ENCODE measurements around the gene SERINC5. TPM values are rescaled to one million over a fixed set of nuclear protein-coding genes. Genes with fewer than 3 reads are reported as not detected.
"Not testable (repeated sequence)": the region's sequence is repeated elsewhere in the genome, so short reads cannot be mapped to it uniquely, and the experiment has no call there.

The SERINC5 gene
- total RNA-seq, 2 experiments from 2014 or later, result 115 to 123 TPM

DNA sequence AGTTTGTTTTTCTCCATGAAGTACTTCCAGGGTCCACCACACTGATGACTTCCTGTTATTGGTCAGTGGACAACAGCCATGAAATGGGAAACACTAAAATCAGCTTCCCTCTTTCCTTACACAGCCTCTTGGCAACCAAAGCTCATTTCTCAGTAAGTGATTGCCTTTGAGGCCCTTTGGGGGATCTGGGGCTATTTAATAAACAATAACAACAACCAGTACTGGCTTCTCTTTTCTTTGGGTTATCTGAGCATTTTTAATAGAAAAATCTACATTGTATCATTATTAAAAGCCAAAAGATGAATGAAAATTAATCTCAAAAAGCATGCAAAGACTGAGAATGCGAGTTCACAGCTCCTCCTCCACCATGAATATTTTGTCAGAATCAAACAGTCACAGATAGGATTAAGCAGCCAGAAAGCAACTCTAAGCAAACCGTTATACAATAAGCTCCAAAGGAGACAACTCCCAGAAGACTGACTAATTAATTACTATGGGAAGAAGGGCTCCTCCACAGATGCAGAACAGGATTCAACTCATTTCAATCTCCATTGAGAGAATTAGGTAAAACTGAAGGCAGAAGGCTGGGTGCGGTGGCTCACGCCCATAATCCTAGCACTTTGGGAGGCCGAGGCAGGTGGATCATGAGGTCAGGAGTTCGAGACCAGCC, 68.3 kb downstream of the SERINC5 start:
- DNase-seq (no peak), ATAC-seq (ENCODE audit: poor library complexity) (no peak)
- Mint-ChIP-seq H3K4me3 (peak overlapping the region; percentile 83), H3K36me3 (ENCODE audit: low read depth) (peaks cover 44% of the 10 kb centered on the region), H3K4me1 (ENCODE audit: low read depth) (peaks cover 93% of the 10 kb centered on the region), H3K9me3 (no peaks in the 10 kb centered on the region), H3K27me3 (no peaks in the 10 kb centered on the region), H3K27ac (peak overlapping the region; percentile 94)
- POLR2A ChIA-PET, result interaction anchor here (0.6 to 12.3 kb wide), 14 partner anchors 8 to 82 kb away, joined by 3 to 120 read pairs (median 5); partner anchors contain the start of gene SERINC5
- TF ChIP-seq, protein P1, sequence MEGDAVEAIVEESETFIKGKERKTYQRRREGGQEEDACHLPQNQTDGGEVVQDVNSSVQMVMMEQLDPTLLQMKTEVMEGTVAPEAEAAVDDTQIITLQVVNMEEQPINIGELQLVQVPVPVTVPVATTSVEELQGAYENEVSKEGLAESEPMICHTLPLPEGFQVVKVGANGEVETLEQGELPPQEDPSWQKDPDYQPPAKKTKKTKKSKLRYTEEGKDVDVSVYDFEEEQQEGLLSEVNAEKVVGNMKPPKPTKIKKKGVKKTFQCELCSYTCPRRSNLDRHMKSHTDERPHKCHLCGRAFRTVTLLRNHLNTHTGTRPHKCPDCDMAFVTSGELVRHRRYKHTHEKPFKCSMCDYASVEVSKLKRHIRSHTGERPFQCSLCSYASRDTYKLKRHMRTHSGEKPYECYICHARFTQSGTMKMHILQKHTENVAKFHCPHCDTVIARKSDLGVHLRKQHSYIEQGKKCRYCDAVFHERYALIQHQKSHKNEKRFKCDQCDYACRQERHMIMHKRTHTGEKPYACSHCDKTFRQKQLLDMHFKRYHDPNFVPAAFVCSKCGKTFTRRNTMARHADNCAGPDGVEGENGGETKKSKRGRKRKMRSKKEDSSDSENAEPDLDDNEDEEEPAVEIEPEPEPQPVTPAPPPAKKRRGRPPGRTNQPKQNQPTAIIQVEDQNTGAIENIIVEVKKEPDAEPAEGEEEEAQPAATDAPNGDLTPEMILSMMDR (IDR thresholded peaks at IDR 0.05), result no peak
- CTCF ChIA-PET, result interaction anchor here (0.5 to 1.3 kb wide), 3 partner anchors 11 to 87 kb away, joined by 3 to 4 read pairs (median 3); no protein-coding TSS in a partner anchor
- no peaks in the 10 kb centered on the region for H3K27me3 ChIP-seq (ENCODE audit: control insufficient read depth in 1 of 2, insufficient read depth in 2 of 2, low read length in 2 of 2)
- peaks cover 97% of the 10 kb centered on the region for H3K4me1 ChIP-seq (ENCODE audit: insufficient read depth, low read length)
- H3K27ac ChIP-seq (ENCODE audit: low read depth in 1 of 2, low read length in 2 of 2), result peak overlapping the region; percentile 46 to 78
- no peak overlapping the region for H3K4me3 ChIP-seq (ENCODE audit: low read length)
- no peaks in the 10 kb centered on the region for H3K9me3 ChIP-seq (ENCODE audit: control insufficient read depth in 1 of 2, insufficient read depth in 1 of 2, low read length in 2 of 2)
- intact Hi-C loops (cut with DNase I, micrococcal nuclease), result no loop called here
- no peaks in the 10 kb centered on the region for H3K36me3 ChIP-seq (ENCODE audit: insufficient read depth, low read length)

DNA sequence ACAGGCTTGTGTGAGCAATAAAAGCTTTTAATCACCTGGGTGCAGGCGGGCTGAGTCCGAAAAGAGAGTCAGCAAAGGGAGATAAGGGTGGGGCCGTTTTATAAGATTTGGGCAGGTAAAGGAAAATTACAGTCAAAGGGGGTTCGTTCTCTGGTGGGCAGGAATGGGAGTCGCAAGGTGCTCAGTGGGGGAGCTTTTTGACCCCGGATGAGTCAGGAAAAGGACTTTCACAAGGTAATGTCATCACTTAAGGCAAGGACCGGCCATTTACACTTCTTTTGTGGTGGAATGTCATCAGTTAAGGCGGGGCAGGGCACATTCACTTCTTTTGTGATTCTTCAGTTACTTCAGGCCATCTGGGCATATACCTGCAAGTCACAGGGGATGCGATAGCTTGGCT, 70.3 kb downstream of the SERINC5 start:
- POLR2A ChIA-PET, result interaction anchor here (1.1 to 12.3 kb wide), 7 partner anchors 7 to 84 kb away, joined by 3 to 120 read pairs (median 7); partner anchors contain the start of gene SERINC5
- H3K36me3 Mint-ChIP-seq (ENCODE audit: low read depth), result peaks cover 54% of the 10 kb centered on the region
- H3K27me3 ChIP-seq (ENCODE audit: control insufficient read depth in 1 of 2, insufficient read depth in 2 of 2, low read length in 2 of 2); H3K36me3 ChIP-seq (ENCODE audit: insufficient read depth, low read length); DNase-seq; H3K9me3 Mint-ChIP-seq; H3K9me3 ChIP-seq (ENCODE audit: control insufficient read depth in 1 of 2, insufficient read depth in 1 of 2, low read length in 2 of 2); H3K27me3 Mint-ChIP-seq; H3K4me3 ChIP-seq (ENCODE audit: low read length); intact Hi-C loops (cut with DNase I, micrococcal nuclease); ATAC-seq (ENCODE audit: poor library complexity): not testable (repeated sequence)
- H3K4me3 Mint-ChIP-seq, result peak overlapping the region; percentile 67
- H3K4me1 ChIP-seq (ENCODE audit: insufficient read depth, low read length), result peaks cover 97% of the 10 kb centered on the region
- peaks cover 94% of the 10 kb centered on the region for H3K4me1 Mint-ChIP-seq (ENCODE audit: low read depth)
- H3K27ac ChIP-seq (ENCODE audit: low read depth in 1 of 2, low read length in 2 of 2), result peak overlapping the region; percentile 70 to 77
- CTCF ChIA-PET, result interaction anchor here (1.6 kb wide), 1 partner anchor 20 kb away, joined by 3 read pairs; no protein-coding TSS in a partner anchor
- peak overlapping the region; percentile 94 for H3K27ac Mint-ChIP-seq

DNA sequence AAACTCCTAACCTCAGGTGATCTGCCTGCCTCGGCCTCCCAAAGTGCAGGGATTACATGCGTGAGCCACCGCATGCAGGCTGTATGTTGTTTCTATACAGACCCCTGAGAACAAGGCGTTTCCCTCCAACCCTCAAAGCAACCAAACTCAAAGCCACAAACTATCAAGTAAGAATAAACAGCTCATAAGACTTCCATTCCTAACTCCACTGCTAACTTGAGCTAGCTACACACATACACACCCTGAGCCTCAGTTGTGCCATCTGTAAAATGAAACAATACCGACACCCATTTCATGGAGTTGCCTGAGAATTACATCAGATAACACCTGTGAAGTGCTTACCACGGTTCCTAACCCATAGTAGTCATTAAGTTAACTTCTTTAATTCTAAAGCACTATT, 70.8 kb downstream of the SERINC5 start:
- Histone ChIP-seq H3K4me1 (ENCODE audit: insufficient read depth, low read length) (peaks cover 96% of the 10 kb centered on the region), H3K27me3 (ENCODE audit: control insufficient read depth in 1 of 2, insufficient read depth in 2 of 2, low read length in 2 of 2) (no peaks in the 10 kb centered on the region), H3K36me3 (ENCODE audit: insufficient read depth, low read length) (no peaks in the 10 kb centered on the region), H3K27ac (ENCODE audit: low read depth in 1 of 2, low read length in 2 of 2) (peak overlapping the region; percentile 70 to 77), H3K9me3 (ENCODE audit: control insufficient read depth in 1 of 2, insufficient read depth in 1 of 2, low read length in 2 of 2) (no peaks in the 10 kb centered on the region), H3K4me3 (ENCODE audit: low read length) (no peak overlapping the region)
- TF ChIP-seq, protein P1 (IDR thresholded peaks at IDR 0.05), result no peak
- ChIA-PET CTCF (interaction anchor here (2.9 kb wide), 1 partner anchor 8 kb away, joined by 8 read pairs; no protein-coding TSS in a partner anchor), POLR2A (interaction anchor here (0.8 to 12.3 kb wide), 10 partner anchors 8 to 93 kb away, joined by 3 to 120 read pairs (median 4); partner anchors contain the start of gene SERINC5)
- Mint-ChIP-seq H3K4me3 (peak overlapping the region; percentile 67), H3K27ac (peak overlapping the region; percentile 94), H3K27me3 (no peaks in the 10 kb centered on the region), H3K4me1 (ENCODE audit: low read depth) (peaks cover 94% of the 10 kb centered on the region), H3K36me3 (ENCODE audit: low read depth) (peaks cover 54% of the 10 kb centered on the region), H3K9me3 (no peaks in the 10 kb centered on the region)
- ATAC-seq (ENCODE audit: poor library complexity), result no peak
- no peak for DNase-seq
- intact Hi-C loops (cut with DNase I, micrococcal nuclease), result no loop called here

All from CD4-positive, alpha-beta T cell (primary cell).